GM13977 (cell line): Measurements from ENCODE around the gene ADCYAP1.

ENCODE experiments used
- DNase-seq: peaks from one replicate; pipeline ENCODE4 v3.0.0; 2012; ENCODE audit warnings: low spot score
- CTCF ChIP-seq: IDR thresholded peaks from 2 replicates; pipeline ENCODE4 v1.5.1; 2012; ENCODE audit warnings: mild to moderate bottlenecking, control low read depth; ENCODE audit not compliant: insufficient read depth; ENCODE audit errors: extremely low read depth, missing control alignments
- in situ Hi-C: fragments of 300-500 bp; cut with MboI; formaldehyde crosslinking; loops from one replicate; pipeline ENCODE4 v1.12.0; 2022; ENCODE audit warnings: low sequenced_read_pairs, low pct_unique_long_range_greater_than_20kb, mixed read lengths, inconsistent platforms; ENCODE audit not compliant: unreplicated experiment

ADCYAP1 gene

GRCh38 chr18:908758-909724 lies 4.4 kb downstream of the ADCYAP1 start:
- DNase-seq: peak; percentile 42
- in situ Hi-C loops: no loop called here
- TF ChIP-seq CTCF: no peak

GRCh38 chr18:910247-910646 lies 5.6 kb downstream of the ADCYAP1 start:
- peak; percentile 13 for DNase-seq
- TF ChIP-seq CTCF: no peak
- in situ Hi-C loops: no loop called here

GRCh38 chr18:911025-911424 lies 6.4 kb downstream of the ADCYAP1 start:
- DNase-seq: no peak

GRCh38 chr18:911486-911885 lies 6.8 kb downstream of the ADCYAP1 start:
- in situ Hi-C loops: no loop called here
- no peak for TF ChIP-seq CTCF
- no peak for DNase-seq

More at GRCh38 chr18:911025-911424, 6.4 kb downstream of the ADCYAP1 start:
- TF ChIP-seq CTCF: no peak
- in situ Hi-C loops: no loop called here

GRCh38 chr18:916562-916961 lies 11.9 kb downstream of the ADCYAP1 start:
- DNase-seq: no peak
- in situ Hi-C loops: no loop called here
- TF ChIP-seq CTCF: no peak

GRCh38 chr18:919078-919477 lies 14.4 kb downstream of the ADCYAP1 start:
- no peak for DNase-seq
- TF ChIP-seq CTCF: no peak
- in situ Hi-C loops: no loop called here
